GM18519 (cell line): ENCODE data around the gene GRIA4.

Source experiments
- ATAC-seq: cut with Tn5 transposase; IDR thresholded peaks from one replicate; pipeline ENCODE4 v1.9.1; 2021; ENCODE audit warnings: mild to moderate bottlenecking, moderate library complexity; ENCODE audit not compliant: unreplicated experiment, low FRiP score

The GRIA4 gene

DNA sequence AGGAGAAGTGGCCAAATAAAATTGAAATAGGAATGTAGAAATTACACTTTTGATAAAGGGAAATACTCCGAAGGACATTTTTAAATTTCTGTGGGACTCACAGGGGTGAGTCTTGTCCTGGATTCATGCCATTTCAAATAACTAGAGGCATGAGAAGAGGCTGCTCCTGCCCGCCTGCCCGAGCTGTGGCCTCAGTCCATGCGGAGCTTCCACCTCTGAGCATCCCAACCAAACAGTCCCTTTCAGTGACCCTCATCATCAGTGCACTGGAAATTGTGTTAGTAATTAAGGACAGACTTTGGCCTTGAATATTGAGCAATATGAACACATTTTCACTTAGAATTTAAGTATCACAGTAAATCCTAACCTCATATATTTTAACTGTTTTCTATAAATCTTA is 25.6 kb downstream of the GRIA4 start:
- ATAC-seq: no peak

DNA sequence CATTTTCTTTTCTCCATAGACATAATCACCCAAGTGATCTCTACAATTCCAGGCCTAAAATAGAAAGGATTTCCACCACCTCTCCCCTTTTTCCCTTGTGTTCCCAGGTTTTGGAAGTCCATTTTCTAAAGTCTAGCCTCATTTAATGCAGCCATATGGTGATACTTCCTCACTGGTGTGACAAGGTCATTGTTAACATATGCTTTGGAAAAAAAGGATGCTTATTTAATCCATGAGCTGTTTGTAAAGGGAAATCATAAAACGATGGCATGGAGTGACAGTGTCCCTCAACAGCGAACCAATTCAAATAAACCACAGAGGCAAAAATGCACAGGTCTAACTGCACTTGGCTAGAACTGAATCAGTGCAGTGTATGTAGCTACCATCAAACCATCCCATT is 26.6 kb downstream of the GRIA4 start:
- no peak for ATAC-seq

DNA sequence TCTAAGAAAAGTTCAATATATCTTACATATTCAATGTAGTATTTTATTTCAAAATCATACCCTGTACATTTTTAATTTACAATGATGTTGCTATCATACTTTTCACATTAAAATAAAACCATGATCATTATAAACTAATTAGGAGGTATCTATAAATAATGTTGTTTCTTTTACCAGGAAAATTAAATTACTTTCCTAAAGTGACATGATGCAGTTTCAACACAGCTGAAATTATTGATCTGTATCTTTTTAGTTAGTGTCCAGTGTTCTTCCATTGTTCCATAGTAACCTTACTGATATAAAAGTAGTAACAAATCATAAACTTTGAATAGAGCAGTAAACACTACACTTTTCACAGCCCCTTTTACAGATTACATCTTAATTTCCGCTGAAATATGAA is 29.7 kb downstream of the GRIA4 start:
- ATAC-seq: no peak

DNA sequence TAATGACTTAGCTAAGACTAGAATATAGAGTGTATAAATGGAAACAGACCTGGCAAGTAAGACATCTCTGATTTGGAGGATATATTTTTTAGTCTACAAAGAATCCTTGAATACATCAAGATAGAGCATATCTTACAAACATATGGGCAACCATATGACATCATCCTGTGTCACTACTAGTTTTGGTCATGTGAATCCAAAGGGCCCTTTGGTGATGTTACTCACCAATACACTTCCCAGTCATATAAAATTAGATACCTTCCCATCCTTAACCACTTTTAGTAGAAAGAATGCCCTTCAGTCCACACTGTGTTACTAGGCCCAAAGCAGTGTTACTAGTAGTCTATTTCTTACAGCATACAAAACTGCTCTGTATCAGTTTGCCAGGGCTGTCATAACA is 31.6 kb downstream of the GRIA4 start:
- no peak for ATAC-seq

DNA sequence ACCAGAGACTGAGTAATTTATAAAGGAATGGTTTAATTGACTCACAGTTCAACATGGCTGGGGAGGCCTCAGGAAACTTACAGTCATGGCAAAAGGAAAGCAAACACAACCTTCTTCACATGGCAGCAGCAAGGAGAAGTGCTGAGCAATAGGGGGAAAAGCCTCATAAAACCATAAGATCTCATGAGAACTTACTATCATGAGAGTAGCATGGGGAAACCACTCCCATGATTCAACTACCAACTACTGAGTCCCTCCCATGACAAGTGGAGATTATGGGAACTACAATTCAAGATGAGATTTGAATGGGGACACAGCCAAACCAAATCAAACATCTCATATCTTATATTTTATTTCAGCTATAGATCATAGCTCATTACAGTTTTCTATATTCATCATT is 33.0 kb downstream of the GRIA4 start:
- ATAC-seq: no peak

DNA sequence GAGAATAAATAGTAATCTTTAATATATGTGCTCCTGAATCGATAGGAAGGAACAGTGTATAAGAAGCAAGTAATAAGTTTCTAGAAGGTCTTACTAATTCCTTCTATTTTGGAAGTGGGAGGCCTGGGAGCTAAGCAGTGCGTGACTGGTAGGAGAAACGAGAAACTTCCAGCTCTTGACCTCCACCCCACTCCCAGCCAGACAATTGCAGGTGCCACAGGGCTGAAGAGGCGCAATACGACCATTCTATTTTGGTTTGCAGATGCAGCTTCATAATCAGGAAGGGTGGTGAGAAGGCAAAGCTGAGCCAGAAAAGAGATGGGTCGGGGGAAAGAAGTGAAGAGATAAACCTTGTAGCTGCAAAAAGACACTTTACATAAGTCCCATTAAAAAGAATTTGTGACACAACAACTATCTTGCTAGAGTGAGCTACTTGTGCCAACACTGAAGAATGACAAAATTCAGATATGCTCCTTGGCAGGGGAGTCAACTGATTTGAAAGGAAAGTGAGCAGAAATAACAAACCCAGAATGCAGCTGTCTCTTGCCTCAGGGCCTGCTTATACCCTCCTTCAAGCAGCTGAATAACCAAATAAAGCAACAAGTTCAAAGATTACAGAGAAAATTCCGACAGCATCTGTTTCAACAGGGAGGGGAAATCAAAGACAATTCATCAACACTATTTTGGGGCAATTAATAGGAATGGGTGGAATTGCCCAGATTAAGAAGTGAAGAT is 35.1 kb downstream of the GRIA4 start:
- ATAC-seq: no peak

DNA sequence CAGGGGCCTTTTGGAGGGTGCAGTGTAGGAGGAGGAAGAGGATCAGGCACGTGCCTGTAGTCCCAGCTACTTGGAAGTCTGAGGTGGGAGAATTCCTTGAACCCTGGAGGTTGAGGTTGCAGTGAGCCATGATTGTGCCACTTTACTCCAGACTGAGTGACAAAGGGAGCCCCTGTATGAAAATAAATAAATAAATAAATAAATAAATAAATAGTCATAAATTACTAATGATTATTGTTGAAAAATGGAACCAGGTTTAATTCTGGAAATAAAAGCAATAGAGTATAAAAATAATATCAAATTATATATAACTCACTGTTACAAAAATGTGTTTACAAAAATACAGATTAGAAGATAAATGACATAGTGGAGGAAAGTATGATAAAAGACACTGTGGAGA is 37.9 kb downstream of the GRIA4 start:
- ATAC-seq: no peak

DNA sequence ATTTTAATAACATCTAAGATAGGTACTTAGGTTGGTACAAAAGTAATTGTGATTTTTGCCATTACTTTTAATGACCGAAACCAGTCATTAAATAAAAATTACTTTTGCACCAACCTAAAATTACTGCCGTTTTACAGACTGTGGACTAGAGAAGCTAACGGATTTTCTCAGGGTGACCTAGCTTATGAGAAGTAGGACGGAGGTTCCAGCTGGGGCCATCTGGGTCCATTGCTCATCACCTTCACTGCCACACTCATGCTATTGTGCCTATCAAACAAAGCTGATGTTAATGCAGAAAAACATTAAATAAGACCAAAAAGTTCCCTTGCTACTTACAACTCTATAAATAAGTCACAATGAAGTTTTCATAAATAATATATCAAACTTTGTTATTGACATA is 38.9 kb downstream of the GRIA4 start:
- ATAC-seq: no peak

DNA sequence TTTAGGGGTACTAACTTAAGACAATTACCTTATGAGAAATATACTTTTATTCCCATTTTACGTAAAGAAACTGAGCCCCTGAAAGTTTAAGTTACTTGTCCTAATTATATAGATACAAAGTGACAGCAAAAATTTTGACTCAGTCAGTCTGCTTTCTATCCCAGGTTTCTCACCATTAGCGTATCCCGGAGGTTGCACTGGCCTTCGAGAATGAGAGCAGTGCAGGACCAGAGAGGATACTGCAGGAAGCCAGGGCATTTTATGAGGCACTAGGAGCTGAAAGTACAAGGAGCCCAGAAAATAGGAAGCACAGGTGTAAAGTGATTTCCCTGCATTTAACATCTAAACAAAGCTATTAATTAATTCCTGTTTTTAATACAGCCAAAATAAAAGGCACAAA is 55.4 kb downstream of the GRIA4 start:
- ATAC-seq: no peak

DNA sequence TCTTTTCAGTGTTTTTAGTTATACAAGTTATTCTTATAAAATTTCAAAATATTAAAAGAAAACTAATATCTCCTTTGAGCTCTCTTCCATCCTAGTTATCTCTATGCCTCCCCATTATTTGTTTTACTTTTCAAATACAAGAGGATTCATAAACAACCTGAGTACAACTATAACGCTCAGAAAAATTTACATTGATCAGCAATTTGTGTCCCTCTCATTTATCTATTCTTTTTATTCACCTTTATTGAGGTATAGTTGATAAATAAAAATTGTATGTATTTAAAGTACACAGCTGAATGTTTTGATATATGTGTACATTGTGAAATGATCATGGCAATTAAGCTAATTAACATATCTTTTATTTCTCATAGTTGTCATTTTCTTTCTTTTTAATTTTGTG is 57.6 kb downstream of the GRIA4 start:
- no peak for ATAC-seq

DNA sequence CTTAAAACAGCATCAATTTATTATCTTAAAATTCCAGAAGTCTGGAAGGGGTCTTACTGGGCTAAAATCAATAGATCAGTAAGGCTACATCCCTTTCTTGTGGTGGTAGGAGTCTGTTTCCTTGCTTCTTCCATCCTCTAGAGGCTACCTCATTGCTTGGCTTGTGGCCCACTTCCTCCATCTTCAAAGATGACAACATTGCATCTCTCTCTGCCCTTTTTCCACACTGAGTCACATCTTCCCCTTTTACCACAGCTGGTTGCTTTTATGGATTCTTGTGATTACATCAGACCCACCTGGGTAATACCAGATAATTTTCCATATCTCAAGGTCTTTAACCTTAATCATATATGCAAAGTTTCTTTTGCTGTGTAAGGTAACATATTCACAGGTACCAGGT is 60.9 kb downstream of the GRIA4 start:
- ATAC-seq: no peak

DNA sequence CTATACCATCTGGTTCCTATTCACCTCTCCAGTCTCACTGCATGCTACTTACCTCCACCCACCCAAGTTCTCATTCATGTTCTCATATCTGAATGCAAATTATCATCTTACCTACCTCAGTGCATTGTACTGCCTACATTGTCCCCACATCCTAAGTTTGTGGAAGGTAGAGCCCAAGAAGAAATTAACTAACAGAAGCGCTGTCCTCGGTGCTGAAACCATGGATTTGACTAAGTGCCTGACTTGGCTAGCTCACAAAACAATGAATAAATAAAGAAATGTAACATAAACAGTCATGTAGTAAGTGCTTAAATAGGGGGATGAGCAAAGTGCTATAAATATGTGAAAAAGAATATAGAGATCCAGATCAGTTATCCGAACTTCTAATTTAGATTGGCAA is 63.2 kb downstream of the GRIA4 start:
- no peak for ATAC-seq

DNA sequence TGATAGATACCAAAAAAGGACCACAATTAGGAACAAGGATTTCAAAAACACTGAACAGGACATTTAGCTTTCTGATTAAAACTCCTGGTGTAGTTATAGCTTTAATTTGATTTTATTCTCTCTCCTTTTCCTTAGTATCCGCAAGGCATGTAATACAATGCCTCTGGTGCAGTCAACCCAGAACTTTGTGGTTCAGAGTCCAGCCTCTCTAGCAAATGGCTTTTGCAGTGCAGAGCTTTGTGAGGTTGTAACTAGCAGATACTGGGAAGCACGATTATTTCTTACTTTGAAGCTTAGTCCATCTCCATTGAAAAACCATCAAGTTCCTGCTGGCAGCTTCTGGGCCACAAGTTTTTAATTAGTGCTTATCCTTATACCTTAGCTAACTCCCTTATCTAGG is 79.8 kb downstream of the GRIA4 start:
- no peak for ATAC-seq

DNA sequence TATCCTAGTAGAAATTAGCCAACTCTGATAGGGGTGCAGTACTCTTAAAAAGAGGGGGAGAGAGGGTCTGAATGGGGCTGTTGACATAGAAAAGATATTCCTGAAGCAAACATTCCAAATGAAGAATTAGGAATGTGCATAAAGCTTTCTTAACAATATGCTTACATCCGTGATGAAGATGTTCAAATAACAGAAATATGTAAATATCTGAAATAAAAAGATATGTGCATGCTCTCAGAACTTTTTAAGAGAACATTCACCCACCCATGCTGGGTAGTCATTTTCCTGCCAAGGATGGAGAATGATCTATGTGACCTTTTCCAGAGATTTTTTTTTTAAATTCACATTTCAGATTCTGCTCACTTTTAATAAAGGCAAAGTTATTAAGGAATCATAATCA is 80.6 kb downstream of the GRIA4 start:
- ATAC-seq: no peak

DNA sequence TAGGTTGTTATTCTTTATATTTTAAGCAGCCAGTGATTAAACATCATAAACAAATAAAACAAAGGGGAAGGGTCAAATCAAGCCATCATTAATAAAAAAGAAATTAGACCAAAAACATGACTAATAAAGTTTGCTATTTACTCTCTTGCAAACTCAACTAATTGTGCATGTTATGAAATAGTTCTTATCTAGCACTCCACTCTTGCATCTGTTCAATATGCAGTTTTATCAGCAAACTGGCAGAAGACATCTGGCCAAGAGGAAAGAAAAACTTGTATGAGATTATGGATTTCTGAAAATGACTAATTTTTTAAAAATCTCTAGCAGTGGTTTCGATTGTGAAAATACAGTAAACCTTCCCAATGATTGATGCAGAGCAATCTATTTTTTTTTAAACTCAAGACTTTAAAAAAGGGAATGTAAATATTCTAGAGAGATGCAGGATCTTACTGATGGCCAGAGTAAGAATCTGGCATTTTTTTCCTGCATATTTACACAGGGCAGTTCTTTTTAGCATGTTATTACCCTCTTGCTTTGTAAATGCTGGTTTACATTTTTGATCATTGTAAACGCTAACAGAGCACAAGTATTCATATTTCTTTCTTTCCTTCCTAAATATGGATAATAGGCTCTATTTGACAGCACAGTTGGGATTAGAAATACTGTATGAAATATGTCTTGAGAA is 83.3 kb downstream of the GRIA4 start:
- no peak for ATAC-seq

DNA sequence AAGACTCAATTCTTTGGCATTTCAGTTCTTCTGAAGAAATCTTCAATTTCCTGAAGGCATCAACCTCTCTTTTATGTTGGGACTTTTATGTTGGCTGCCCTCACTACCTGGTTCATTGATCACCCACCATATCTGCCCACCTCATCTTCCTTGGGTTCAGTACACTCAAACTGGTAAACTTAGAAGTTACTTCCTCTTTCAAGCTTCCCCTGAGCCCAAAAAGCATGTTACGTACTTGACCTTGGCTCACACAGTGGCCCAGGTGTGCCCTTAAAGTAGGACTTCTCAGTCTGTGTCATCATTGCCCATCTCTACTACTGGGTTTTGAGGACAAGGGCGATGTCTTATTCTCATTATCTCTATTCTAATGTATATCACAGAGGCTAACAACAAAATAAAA is 86.1 kb downstream of the GRIA4 start:
- peak; percentile 67 for ATAC-seq

DNA sequence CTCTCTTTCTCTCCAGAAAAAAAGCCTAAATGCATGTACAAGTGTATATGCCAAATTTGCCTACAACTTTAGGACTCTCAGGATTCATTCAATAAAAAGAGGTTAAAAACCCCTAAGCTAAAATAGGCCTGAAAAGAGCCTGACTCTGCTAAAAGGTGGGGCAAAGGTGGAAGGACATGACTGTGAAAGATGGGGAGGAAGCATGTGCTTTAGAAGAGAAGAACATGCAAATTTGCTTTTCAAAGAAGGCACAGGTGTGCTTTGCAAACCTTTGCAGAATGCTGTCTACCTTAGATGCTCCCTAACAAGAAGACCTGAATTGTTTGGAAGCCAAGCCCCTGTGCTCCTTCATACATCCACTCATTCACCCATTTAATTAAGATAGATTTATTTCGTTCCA is 87.4 kb downstream of the GRIA4 start:
- ATAC-seq: no peak

DNA sequence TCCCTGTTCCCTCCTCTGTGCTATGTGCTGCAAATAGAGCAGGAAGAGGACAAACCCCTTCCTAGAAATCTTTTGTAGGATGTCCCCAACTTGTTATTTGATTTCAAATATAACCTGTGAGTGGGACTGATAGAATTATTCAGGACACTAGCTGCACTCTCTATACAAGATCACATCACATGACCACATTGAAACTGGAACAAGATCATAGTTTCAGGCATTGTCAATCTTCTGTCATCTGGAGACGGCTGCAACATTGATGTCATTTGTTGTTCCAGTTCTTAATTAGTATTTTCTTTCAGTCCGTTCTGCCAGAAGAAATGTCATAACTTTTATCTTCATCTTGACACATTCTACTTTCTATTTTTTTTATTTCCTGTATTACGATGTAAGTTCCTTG is 89.3 kb downstream of the GRIA4 start:
- ATAC-seq: no peak

DNA sequence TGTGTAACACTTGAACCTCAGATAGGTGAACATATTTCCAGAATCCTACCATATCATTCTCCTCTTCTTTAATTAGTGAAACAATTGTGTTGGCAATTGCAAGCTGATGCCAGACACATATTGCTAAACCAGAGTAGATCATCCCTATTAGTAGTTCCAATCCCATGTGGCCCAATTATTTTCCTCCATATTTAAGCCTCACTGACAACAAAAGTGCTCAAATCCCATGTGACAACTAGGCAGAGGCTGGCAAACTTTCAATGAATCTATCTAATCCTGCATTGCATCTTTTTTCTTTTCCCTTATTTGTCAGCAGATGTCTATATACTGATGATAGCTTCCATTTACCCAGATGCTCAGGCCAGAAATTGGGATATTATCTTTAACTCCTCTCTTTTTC is 90.4 kb downstream of the GRIA4 start:
- ATAC-seq: no peak

DNA sequence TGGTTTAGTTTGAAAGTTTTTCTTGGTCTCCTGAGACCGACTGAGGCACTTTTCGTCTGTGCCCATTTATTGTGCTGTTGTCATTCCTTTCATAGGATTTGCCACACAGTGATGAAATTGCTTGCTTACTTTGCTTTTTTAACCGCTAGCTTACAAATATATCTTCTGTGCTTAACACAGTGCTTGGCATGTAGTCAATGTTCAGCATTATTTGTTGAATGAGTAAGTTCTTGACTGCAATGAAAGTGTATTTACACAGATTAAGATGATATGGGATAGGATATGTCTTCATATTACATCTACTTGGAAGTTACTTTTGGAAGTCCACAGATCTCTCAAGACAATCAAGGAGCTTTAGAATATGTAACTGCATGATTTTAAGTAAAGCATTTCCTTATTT is 91.2 kb downstream of the GRIA4 start:
- no peak for ATAC-seq

DNA sequence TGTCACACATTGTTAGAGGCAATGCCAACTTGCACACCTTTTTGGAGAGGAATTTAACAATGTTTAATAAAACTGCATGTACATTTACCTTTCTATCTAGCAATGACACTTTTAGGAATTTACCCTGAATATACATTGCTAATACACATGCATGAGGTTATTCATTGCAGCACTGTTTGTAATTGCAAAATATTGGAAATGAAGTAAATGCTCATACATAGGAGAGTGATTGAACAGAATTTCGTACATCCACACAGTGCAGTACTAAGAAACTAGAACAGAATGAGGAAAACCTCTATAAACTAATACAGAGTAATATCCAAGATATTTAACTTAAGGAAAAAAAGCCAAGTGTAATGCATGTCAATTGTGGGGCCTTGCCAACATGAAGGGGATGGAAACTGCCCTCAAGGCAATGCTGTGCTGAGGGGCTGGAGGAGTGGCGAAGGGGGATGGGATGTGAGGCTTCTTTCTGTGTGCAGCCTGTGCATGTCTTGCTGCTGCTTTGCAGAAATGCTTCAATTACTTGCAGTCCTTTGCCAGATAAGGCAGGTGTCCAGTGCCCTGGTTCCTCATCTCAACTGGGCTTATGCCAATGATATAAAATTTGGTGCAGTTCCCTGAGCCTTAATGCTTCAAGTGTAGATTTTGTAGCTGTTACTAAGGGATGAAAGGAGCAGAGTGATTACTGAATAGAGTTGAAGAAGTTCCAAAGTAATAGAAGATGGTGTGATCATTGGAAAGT is 96.1 kb downstream of the GRIA4 start:
- no peak for ATAC-seq

DNA sequence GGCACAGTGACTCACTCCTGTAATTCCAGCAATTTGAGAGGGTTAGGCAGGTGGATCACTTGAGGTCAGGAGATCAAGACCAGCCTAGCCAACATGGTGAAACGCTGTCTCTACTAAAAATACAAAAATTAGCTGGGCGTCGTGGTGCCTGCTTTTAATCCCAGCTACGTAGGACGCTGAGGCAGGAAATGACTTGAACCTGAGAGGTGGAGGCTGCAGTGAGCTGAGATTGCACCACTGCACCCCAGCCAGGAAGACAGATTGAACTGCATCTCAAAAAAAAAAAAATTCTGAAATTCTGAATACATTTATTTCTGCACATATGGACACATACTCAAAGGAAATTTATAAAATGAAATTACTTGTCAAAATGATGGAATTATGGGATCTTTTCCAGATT is 103.2 kb downstream of the GRIA4 start:
- no peak for ATAC-seq
